Measurements from ENCODE around the gene TSSC4.
A peak's percentile ranks its signal among the peaks of the same experiment; 100 is the strongest.

Gene TSSC4

GRCh38 chr11:2402106-2402505 is 1.6 kb downstream of the TSSC4 start:
- no peak for DNase-seq

- DNase-seq, result no peak
Measured at GRCh38 chr11:2402890-2403645, 2.5 kb downstream of the TSSC4 start.

- DNase-seq, result no peak
Measured at GRCh38 chr11:2404735-2405196, 4.2 kb downstream of the TSSC4 start.

- no peak for DNase-seq
Measured at GRCh38 chr11:2406451-2406850, 5.9 kb downstream of the TSSC4 start.

GRCh38 chr11:2406878-2407410 is 6.4 kb downstream of the TSSC4 start:
- peak; percentile 22 for DNase-seq

- no peak for DNase-seq
Measured at GRCh38 chr11:2408671-2409070, 8.1 kb downstream of the TSSC4 start.

GRCh38 chr11:2409126-2409525 is 8.6 kb downstream of the TSSC4 start:
- DNase-seq, result peak; percentile 32

- peak; percentile 81 for DNase-seq
Measured at GRCh38 chr11:2409611-2410468, 9.3 kb downstream of the TSSC4 start.

GRCh38 chr11:2410616-2411015 is 10.1 kb downstream of the TSSC4 start:
- no peak for DNase-seq

GRCh38 chr11:2411446-2412305 is 11.1 kb downstream of the TSSC4 start:
- DNase-seq, result no peak

- DNase-seq, result no peak
Measured at GRCh38 chr11:2412323-2412722, 11.8 kb downstream of the TSSC4 start.

- DNase-seq, result peak; percentile 65
Measured at GRCh38 chr11:2413742-2414579, 13.4 kb downstream of the TSSC4 start.

GRCh38 chr11:2414616-2415015 is 14.1 kb downstream of the TSSC4 start:
- no peak for DNase-seq

GRCh38 chr11:2415171-2415570 is 14.6 kb downstream of the TSSC4 start:
- no peak for DNase-seq

GRCh38 chr11:2415601-2416380 is 15.2 kb downstream of the TSSC4 start:
- no peak for DNase-seq

- DNase-seq, result no peak
Measured at GRCh38 chr11:2416765-2417164, 16.2 kb downstream of the TSSC4 start.

GRCh38 chr11:2417856-2418692 is 17.5 kb downstream of the TSSC4 start:
- no peak for DNase-seq

- no peak for DNase-seq
Measured at GRCh38 chr11:2418693-2419360, 18.3 kb downstream of the TSSC4 start.

Measured in NCI-H69 (cell line).